K562 (cell line): ENCODE data around the gene MINDY4. TPM values are rescaled to one million over a fixed set of nuclear protein-coding genes. Genes with fewer than 3 reads are reported as not detected.

Experiments used
- AFF4 ChIP-seq: sonication (generic); formaldehyde crosslinking; IDR thresholded peaks from 2 replicates; pipeline ENCODE4 v1.8.0; 2023; ENCODE audit warnings: mild to moderate bottlenecking, missing genetic modification reagents
- CBX3 ChIP-seq, 2 experiments: IDR thresholded peaks; 1 replicate in 1 of 2; 2 replicates in 1 of 2; pipeline ENCODE4 v1.6.1; 2012; ENCODE audit warnings: inconsistent platforms in 2 of 2, low read length in 2 of 2, borderline replicate concordance in 1 of 2, control low read depth in 1 of 2
- CREB3L1 ChIP-seq: fragments of 450-650 bp; IDR thresholded peaks from 2 replicates; pipeline ENCODE4 v1.6.1; 2014; ENCODE audit warnings: low read depth, mild to moderate bottlenecking, moderate library complexity, borderline replicate concordance
- EZH2 ChIP-seq: IDR thresholded peaks from 2 replicates; pipeline ENCODE4 v1.6.1; 2012; ENCODE audit warnings: low read depth, mild to moderate bottlenecking, inconsistent platforms, low read length, borderline replicate concordance
- GTF2E2 ChIP-seq: fragments of 200-800 bp; sonication (Bioruptor generic); IDR thresholded peaks from 2 replicates; pipeline ENCODE4 v1.6.1; 2016; ENCODE audit warnings: missing genetic modification characterization, missing compliant biosample characterization
- HNRNPH1 ChIP-seq: fragments of 200-400 bp; formaldehyde crosslinking; optimal IDR thresholded peaks from 2 replicates; pipeline ENCODE3; 2017; ENCODE audit warnings: low read depth, mild to moderate bottlenecking, low read length, moderate library complexity
- JUN ChIP-seq, 2 experiments: sonication (generic) in 1 of 2; formaldehyde crosslinking in 1 of 2; IDR thresholded peaks; 2 replicates each; pipeline versions ENCODE4 v1.6.1 to v1.8.0; 2012 to 2022; ENCODE audit warnings: borderline replicate concordance in 2 of 2, mild to moderate bottlenecking in 2 of 2, improper control_type of control experiment in 1 of 2, low read depth in 1 of 2, low read length in 1 of 2, missing genetic modification reagents in 1 of 2
- KDM2B ChIP-seq: fragments of 250-450 bp; sonication (Bioruptor Pico); IDR thresholded peaks from 2 replicates; pipeline ENCODE4 v1.8.0; 2021; ENCODE audit warnings: mild to moderate bottlenecking, moderate library complexity
- KLF10 ChIP-seq: fragments of 250-450 bp; sonication (Bioruptor Pico); IDR thresholded peaks from 2 replicates; pipeline ENCODE4 v1.6.1; 2021; ENCODE audit warnings: matching md5 sums
- PURB ChIP-seq: sonication (generic); formaldehyde crosslinking; IDR thresholded peaks from 2 replicates; pipeline ENCODE4 v1.9.0; 2021; ENCODE audit warnings: low read depth, mild to moderate bottlenecking, missing genetic modification reagents
- RBM34 ChIP-seq: fragments of 200-400 bp; formaldehyde crosslinking; IDR thresholded peaks from 2 replicates; pipeline ENCODE4 v1.6.1; 2018; ENCODE audit warnings: low read length, borderline replicate concordance; ENCODE audit not compliant: insufficient read depth
- SAFB2 ChIP-seq: fragments of 200-400 bp; formaldehyde crosslinking; IDR thresholded peaks from 2 replicates; pipeline ENCODE4 v1.6.1; 2018; ENCODE audit warnings: borderline replicate concordance, low read length, low read depth, moderate library complexity; ENCODE audit not compliant: severe bottlenecking
- SMAD1 ChIP-seq: fragments of 150-350 bp; IDR thresholded peaks from 2 replicates; pipeline ENCODE4 v1.6.1; 2014; ENCODE audit warnings: low read length, low read depth; ENCODE audit not compliant: partially characterized antibody
- SMAD4 ChIP-seq: fragments of 250-450 bp; sonication (Bioruptor Pico); conservative IDR thresholded peaks from 2 replicates; pipeline ENCODE4 v1.8.0; 2021; ENCODE audit warnings: inconsistent platforms, mild to moderate bottlenecking, moderate library complexity
- TAF9B ChIP-seq: fragments of 450-650 bp; IDR thresholded peaks from 2 replicates; pipeline ENCODE4 v1.6.1; 2018; ENCODE audit warnings: mild to moderate bottlenecking; ENCODE audit not compliant: partially characterized antibody
- USF1 ChIP-seq: sonication (generic); formaldehyde crosslinking; IDR thresholded peaks from 2 replicates; pipeline ENCODE4 v1.9.0; 2022; ENCODE audit warnings: mild to moderate bottlenecking, missing genetic modification reagents
- ZBED1 ChIP-seq: IDR thresholded peaks from 2 replicates; pipeline ENCODE4 v1.6.1; 2014
- ZNF324 ChIP-seq: fragments of 250-450 bp; sonication (Bioruptor Pico); IDR thresholded peaks from 2 replicates; pipeline ENCODE4 v1.4.0; 2020; ENCODE audit warnings: mild to moderate bottlenecking
- ZNF347 ChIP-seq: fragments of 450-650 bp; formaldehyde crosslinking; IDR thresholded peaks from 2 replicates; pipeline ENCODE4 v1.4.0; 2020; ENCODE audit warnings: low read depth, mild to moderate bottlenecking, moderate library complexity
- ZNF561 ChIP-seq: fragments of 450-650 bp; formaldehyde crosslinking; conservative IDR thresholded peaks from 2 replicates; pipeline ENCODE4 v1.4.0; 2020; ENCODE audit warnings: mild to moderate bottlenecking, moderate library complexity
- polyA plus RNA-seq, 8 experiments: library from polyadenylated mRNA; depleted of rRNA in 4 of 8; stranded (reverse) in 5 of 8; unstranded in 3 of 8; fragments of >200 nt; fragmentation: Nextera tagmentation in 2 of 8; fragmentation: Illumina TruSeq in 1 of 8; extraction: Ambion mirVana in 2 of 8; extraction: Trizol in 1 of 8; gene quantifications; 2 replicates each; pipeline versions ENCODE4 v1.2.1 to v1.2.3, GENCODE V29; 2011 to 2014; ENCODE audit warnings: inconsistent platforms in 1 of 8, missing spikeins in 1 of 8
- total RNA-seq, 7 experiments: library from RNA; depleted of rRNA in 6 of 7; stranded (reverse); fragments of >200 nt in 6 of 7; fragmentation: Illumina TruSeq in 2 of 7; extraction: Trizol in 2 of 7; gene quantifications; 2 replicates each; pipeline versions ENCODE4 v1.2.1 to v1.2.3, GENCODE V29; 2011 to 2021; ENCODE audit warnings: low replicate concordance in 1 of 7

The MINDY4 gene
- total and polyA plus RNA-seq, 9 of the 15 experiments (the other 6 are each of a cell fraction or from before 2014, with no cell fraction given), result 2.1 to 16.7 (median 11.0) TPM

GRCh38 chr7:30771174-30771879 lies at the start of gene MINDY4 (continued):
- TF ChIP-seq ZNF561, result no peak
- no peak for TF ChIP-seq ZNF347 (CRISPR knock-in tag)
- no peak for TF ChIP-seq PURB
- no peak for TF ChIP-seq ZNF324 (CRISPR knock-in tag)
- TF ChIP-seq CBX3 (IDR thresholded peaks at IDR 0.05; ENCODE audit: borderline replicate concordance in 1 of 2, low read length in 2 of 2), result no peak
- TF ChIP-seq RBM34, result no peak
- no peak for TF ChIP-seq USF1 (CRISPR knock-in tag)
- TF ChIP-seq AFF4, result peak; percentile 89
- no peak for TF ChIP-seq JUN (IDR thresholded peaks at IDR 0.05; ENCODE audit: borderline replicate concordance, low read depth, low read length)
- TF ChIP-seq JUN (CRISPR knock-in tag; IDR thresholded peaks at IDR 0.05; ENCODE audit: borderline replicate concordance), result no peak
- no peak for TF ChIP-seq HNRNPH1
- TF ChIP-seq KLF10 (CRISPR knock-in tag), result no peak
- peak; percentile 28; the same call in 1 of the 2 replicates for TF ChIP-seq CREB3L1
- TF ChIP-seq SAFB2, result no peak
- TF ChIP-seq TAF9B, result no peak
- no peak for TF ChIP-seq ZBED1
- no peak; the same call in none of the 2 replicates for TF ChIP-seq SMAD4 (CRISPR knock-in tag)
- TF ChIP-seq GTF2E2 (tag), result no peak
- TF ChIP-seq SMAD1, result peak; percentile 42
- TF ChIP-seq EZH2, result no peak
- no peak for TF ChIP-seq KDM2B (CRISPR knock-in tag)
